ENCODE data around the gene RAB20. TPM values are rescaled to one million over a fixed set of nuclear protein-coding genes. Genes with fewer than 3 reads are reported as not detected.

RAB20 gene
- total and polyA plus RNA-seq, 2 of the 8 experiments (the other 6 are each of a cell fraction or from before 2014, with no cell fraction given): 14.8 to 27.9 TPM

DNA sequence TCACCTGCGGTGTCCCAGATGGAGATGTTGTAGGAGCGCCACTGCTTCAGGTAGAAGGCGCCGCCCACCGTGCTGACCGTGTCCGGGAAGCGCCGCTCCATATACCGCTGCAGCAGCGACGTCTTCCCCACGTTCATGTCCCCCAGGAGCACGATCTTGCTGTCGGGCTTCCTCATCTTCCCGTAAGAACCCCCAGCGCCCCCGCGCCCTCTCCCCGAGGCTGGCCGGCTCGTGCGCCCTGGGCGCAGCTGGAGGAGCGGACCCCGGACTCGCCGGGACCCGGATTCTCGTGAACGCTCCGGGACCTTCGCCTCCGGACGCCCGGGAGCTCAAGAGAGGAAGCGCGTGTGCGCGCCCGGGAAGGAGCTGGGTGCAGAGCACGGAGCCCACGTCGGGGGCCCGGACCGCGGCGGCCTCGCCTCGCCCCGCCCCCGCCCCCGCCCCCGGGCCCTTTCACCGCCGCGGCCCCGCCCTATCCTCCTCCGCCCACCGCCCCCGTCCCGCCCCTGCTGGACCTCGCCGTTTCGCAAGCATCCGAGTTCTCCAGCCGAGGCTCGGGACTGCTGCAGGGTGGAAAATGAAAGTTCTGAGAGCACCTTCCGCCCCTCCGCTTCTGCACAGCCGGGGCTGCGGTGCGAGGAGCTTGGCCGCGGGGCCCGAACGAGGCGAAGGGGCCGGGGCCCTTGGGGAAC lies at the start of gene RAB20 (continued):
- 0 out of 4 replicates have a peak, but pooled peaks of 1 of the 2 experiments have one; percentile 39 for TF ChIP-seq HDAC2 (IDR thresholded peaks at IDR 0.05; ENCODE audit: borderline replicate concordance in 1 of 2, low read depth in 2 of 2, low read length in 2 of 2)
- no peak for TF ChIP-seq RAD21 (IDR thresholded peaks at IDR 0.05 in 1 of 2, conservative IDR thresholded peaks at IDR 0.05 in 1 of 2; ENCODE audit: low read depth in 2 of 2, low read length in 2 of 2)
- no peak for TF ChIP-seq SRF (IDR thresholded peaks at IDR 0.05; ENCODE audit: low read depth, low read length)
- no peak for TF ChIP-seq GTF2F1 (IDR thresholded peaks at IDR 0.05; ENCODE audit: borderline replicate concordance, low read depth, low read length)
- no peak for TF ChIP-seq SIX5 (IDR thresholded peaks at IDR 0.05; ENCODE audit: low read depth, low read length)
- TF ChIP-seq TCF12 (IDR thresholded peaks at IDR 0.05; ENCODE audit: low read depth, low read length): no peak
- no peak for TF ChIP-seq CHD1 (IDR thresholded peaks at IDR 0.05; ENCODE audit: low read depth, low read length)
- no peak for TF ChIP-seq TBP (IDR thresholded peaks at IDR 0.05; ENCODE audit: low read depth, low read length)
- TF ChIP-seq JUN (IDR thresholded peaks at IDR 0.05; ENCODE audit: low read depth, low read length): no peak
- peak; percentile 72 for TF ChIP-seq RBBP5 (IDR thresholded peaks at IDR 0.05; ENCODE audit: borderline replicate concordance, low read depth, low read length)
- TF ChIP-seq ZNF274 (IDR thresholded peaks at IDR 0.05; ENCODE audit: borderline replicate concordance, extremely low read depth, low read length): no peak
- TF ChIP-seq EGR1 (IDR thresholded peaks at IDR 0.05; ENCODE audit: borderline replicate concordance, low read depth, low read length): peak; percentile 38; the same call in 1 of the 2 replicates
- TF ChIP-seq RFX5 (IDR thresholded peaks at IDR 0.05; ENCODE audit: borderline replicate concordance, low read depth, low read length): no peak
